Bronchial epithelial cell (primary cell): Measurements from ENCODE around the gene PTCRA. TPM values are rescaled to one million over a fixed set of nuclear protein-coding genes. Genes with fewer than 3 reads are reported as not detected.
A peak's percentile ranks its signal among the peaks of the same experiment; 100 is the strongest.
"Not testable (repeated sequence)": the region's sequence is repeated elsewhere in the genome, so short reads cannot be mapped to it uniquely, and the experiment has no call there.

Experiments
- DNase-seq: peaks from one replicate; pipeline ENCODE4 v3.0.0-alpha.2; 2010; ENCODE audit warnings: low read depth
- FAIRE-seq: peaks from 2 replicates; lab custom pipeline; 2011; peaks lifted over from hg19 to GRCh38; lab: Jason Lieb, UNC
- H3K27me3 ChIP-seq: 2 replicates; pipeline ENCODE4 v1.5.1; 2011; ENCODE audit warnings: low read length; ENCODE audit not compliant: control insufficient read depth, insufficient read depth
- H3K36me3 ChIP-seq: 2 replicates; pipeline ENCODE4 v1.5.1; 2011; ENCODE audit warnings: low read length; ENCODE audit not compliant: control insufficient read depth, insufficient read depth
- H3K4me3 ChIP-seq: 2 replicates; pipeline ENCODE4 v1.5.1; 2011; ENCODE audit warnings: mild to moderate bottlenecking, low read depth, low read length, control low read depth
- total RNA-seq: library from RNA; depleted of rRNA; stranded (reverse); fragments of >200 nt; gene quantifications from 2 replicates; pipeline ENCODE4 v1.2.1, GENCODE V29; 2014
- TF ChIP-seq, protein P1 (sequence below): IDR thresholded peaks from 2 replicates; pipeline ENCODE4 v1.5.1; 2011; ENCODE audit warnings: mild to moderate bottlenecking, moderate library complexity, low read length, control low read depth, inconsistent platforms; ENCODE audit not compliant: insufficient read depth, severe bottlenecking

Gene PTCRA
- total RNA-seq, 1 donor from 2014 or later, result not detected

DNA sequence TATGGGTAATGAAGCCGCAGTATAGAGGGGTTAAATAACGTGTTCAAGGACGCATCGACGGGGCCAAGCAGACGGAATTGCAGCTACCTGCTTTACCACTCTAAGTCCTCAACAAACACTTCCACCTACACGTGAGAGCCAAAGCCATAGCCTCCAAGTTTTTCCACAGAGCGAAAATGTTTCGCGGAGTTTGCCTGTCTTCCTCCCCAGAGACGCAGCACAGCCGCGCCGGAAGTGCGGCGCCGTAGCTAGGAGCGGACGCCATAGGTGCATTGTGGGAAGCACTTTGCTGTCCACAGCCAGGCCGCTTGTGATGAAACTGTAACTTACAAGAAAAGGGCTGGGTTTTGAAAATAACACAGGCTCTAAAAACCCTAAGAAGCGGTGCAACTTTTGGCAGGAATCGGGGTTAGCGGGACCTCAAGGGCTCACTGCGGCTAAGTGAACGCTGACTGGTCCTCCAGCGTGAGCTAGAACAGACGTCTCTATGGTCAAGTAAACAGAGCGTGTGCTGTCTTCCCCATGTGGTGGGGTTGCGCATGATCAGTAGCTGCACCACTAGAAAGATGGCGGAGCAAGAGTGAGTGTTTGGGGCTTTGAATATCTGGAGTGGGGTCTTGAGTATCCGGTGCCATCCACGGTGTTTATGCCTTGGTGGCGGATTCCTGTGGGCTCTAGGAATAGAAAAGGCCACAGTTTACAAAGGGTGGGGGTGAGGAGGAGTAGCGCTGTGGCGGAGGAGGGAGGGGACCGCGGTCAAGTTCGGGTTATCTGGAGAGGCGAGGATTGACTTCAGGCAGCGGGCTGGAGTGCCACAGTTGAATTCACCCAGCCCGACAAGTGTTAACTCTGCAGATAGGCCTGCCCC lies 36.2 kb upstream of the PTCRA start, which contains the start of gene RPL7L1:
RPL7L1 (plus strand) TSS at position 245 of the 868 bp plus-strand sequence; CDS start at position 540, 295 bp downstream.
- FAIRE-seq (no peak), DNase-seq (peak; percentile 80)
- H3K36me3 ChIP-seq, result peaks cover 12% of the 10 kb centered on the region
- no peaks in the 10 kb centered on the region for H3K27me3 ChIP-seq
- TF ChIP-seq, protein P1, sequence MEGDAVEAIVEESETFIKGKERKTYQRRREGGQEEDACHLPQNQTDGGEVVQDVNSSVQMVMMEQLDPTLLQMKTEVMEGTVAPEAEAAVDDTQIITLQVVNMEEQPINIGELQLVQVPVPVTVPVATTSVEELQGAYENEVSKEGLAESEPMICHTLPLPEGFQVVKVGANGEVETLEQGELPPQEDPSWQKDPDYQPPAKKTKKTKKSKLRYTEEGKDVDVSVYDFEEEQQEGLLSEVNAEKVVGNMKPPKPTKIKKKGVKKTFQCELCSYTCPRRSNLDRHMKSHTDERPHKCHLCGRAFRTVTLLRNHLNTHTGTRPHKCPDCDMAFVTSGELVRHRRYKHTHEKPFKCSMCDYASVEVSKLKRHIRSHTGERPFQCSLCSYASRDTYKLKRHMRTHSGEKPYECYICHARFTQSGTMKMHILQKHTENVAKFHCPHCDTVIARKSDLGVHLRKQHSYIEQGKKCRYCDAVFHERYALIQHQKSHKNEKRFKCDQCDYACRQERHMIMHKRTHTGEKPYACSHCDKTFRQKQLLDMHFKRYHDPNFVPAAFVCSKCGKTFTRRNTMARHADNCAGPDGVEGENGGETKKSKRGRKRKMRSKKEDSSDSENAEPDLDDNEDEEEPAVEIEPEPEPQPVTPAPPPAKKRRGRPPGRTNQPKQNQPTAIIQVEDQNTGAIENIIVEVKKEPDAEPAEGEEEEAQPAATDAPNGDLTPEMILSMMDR, result peak; percentile 2
- H3K4me3 ChIP-seq, result peak within 1 kb of the TSS; percentile 81

DNA sequence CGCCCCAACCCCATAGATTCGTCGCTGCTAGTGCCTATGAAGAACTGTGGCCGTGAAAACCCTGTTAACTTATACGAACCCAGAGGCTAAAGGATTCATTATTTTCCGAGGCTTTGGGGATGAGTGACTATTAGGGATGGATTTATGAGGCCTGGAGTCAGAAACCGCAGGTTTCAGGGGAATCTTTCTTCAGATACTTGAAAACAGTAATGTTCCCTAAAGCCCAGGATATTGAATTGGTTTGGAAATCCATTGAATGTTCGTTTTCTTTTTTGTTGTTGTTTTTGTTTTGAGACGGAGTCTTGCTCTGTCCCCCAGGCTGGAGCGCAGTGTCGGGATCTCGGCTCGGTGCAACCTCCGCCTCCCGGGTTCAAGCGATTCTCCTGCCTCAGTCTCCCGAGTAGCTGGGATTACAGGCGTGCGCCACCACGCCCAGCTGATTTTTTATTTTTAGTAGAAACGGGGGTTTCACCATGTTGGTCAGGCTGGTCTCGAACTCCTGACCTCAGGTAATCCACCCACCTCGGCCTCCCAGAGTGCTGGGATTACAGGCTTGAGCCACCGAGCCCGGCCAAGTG lies 35.5 kb upstream of the PTCRA start:
- not testable (repeated sequence) for FAIRE-seq, DNase-seq, H3K27me3 ChIP-seq
- H3K36me3 ChIP-seq, result peaks cover 15% of the 10 kb centered on the region
- H3K4me3 ChIP-seq, result peak overlapping the region; percentile 81

DNA sequence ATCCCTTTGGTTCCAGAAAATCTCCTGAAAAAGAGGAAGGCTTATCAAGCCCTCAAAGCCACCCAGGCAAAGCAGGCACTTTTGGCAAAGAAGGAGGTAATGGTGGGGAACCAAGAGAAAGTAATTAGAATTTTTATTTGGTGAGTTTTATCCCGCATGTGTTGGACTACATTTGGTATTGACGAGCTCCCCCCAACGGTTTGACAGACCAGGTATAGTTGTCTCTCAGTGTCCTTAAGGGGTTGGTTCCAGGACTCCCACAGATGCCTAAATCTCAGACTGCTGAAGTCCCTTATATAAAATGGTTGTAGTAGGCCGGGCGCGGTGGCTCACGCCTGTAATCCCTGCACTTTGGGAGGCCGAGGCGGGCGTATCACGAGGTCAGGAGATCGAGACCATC lies 35.0 kb upstream of the PTCRA start:
- H3K27me3 ChIP-seq, DNase-seq, FAIRE-seq: not testable (repeated sequence)
- Histone ChIP-seq H3K4me3 (peak overlapping the region; percentile 81), H3K36me3 (peaks cover 18% of the 10 kb centered on the region)

DNA sequence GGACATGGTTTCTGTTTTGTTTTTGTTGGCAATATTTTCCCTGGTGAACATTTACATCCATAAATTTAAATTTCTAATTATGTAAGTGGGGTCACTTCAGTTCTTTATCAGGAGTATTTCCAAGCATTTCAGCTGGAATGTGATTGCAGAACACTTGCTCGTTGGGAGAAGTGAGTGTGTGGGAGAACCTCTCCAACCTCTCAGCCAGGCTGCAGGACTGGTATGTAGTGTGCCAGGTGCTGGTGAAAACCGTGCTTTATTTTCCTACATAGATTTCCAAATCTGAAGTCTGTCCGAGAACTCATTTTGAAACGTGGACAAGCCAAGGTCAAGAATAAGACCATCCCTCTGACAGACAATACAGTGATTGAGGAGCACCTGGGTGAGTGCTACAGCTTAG lies 30.2 kb upstream of the PTCRA start:
- Histone ChIP-seq H3K4me3 (no peak overlapping the region), H3K27me3 (no peaks in the 10 kb centered on the region), H3K36me3 (peaks cover 20% of the 10 kb centered on the region)
- DNase-seq, result no peak
- no peak for FAIRE-seq
- TF ChIP-seq, protein P1, result no peak

DNA sequence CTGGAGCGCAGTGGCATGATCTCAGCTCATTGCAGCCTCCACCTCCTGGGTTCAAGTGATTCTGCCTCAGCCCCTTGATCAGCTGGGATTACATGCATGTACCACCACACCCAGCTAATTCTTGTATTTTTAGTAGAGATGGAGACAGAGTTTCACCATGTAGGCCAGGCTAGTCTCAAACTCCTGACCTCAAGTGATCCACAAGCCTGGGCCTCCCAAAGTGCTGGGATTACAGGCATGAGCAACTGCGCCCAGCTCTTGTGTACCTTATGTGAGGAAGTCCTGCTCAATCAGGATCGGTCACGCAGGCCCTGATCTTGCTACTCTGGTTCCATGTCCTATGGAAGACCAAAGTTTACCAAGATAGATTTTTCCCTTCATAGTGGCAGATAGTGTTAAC lies 27.7 kb upstream of the PTCRA start:
- peaks cover 16% of the 10 kb centered on the region for H3K36me3 ChIP-seq
- H3K27me3 ChIP-seq, FAIRE-seq, H3K4me3 ChIP-seq, DNase-seq: not testable (repeated sequence)

DNA sequence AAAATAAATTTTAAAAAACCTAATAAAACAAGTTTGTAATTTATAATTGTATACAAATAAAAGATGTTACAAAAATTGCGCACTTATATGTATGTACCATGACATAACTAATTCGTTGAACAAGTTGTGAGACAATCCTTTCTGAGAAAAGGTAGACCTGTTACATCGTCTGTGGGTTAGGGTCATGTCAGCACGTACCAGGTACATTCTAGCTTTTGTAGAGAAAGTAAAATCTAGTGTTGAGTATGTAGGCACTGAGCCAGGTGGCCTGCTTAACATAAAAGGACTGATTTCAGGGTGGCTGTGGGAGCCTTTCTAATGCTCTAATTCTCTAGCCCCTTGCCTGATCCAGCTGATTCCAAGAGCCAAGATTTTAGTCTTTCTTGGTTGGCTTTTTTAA lies 26.0 kb upstream of the PTCRA start:
- H3K27me3 ChIP-seq, result no peaks in the 10 kb centered on the region
- no peak for FAIRE-seq
- TF ChIP-seq, protein P1, result no peak
- H3K4me3 ChIP-seq, result peak overlapping the region; percentile 98
- H3K36me3 ChIP-seq, result peaks cover 6% of the 10 kb centered on the region
- DNase-seq, result no peak
